Fibroblast of pulmonary artery (primary cell): ENCODE data around the gene ALKBH1.

Experiments
- DNase-seq: peaks from one replicate; pipeline ENCODE4 v3.0.0-alpha.2; 2010; ENCODE audit warnings: low read depth
- H3K4me3 ChIP-seq: replicated peaks from 2 replicates; pipeline ENCODE4 v1.5.1; 2011; ENCODE audit warnings: low read depth, mild to moderate bottlenecking, control low read depth, low read length, moderate library complexity
- CTCF ChIP-seq: IDR thresholded peaks from 2 replicates; pipeline ENCODE4 v1.5.1; 2011; ENCODE audit warnings: mild to moderate bottlenecking, control low read depth, low read length, inconsistent platforms; ENCODE audit errors: missing control alignments

ALKBH1 gene

GRCh38 chr14:77659831-77660230, 48.0 kb downstream of the ALKBH1 start:
- H3K4me3 ChIP-seq = no peak overlapping the region
- TF ChIP-seq CTCF = no peak
- no peak for DNase-seq

GRCh38 chr14:77657280-77657679, 50.5 kb downstream of the ALKBH1 start:
- no peak overlapping the region for H3K4me3 ChIP-seq
- DNase-seq = no peak
- no peak for TF ChIP-seq CTCF

GRCh38 chr14:77654001-77654441, 53.8 kb downstream of the ALKBH1 start:
- no peak overlapping the region for H3K4me3 ChIP-seq
- TF ChIP-seq CTCF = no peak
- no peak for DNase-seq

- TF ChIP-seq CTCF = no peak
- H3K4me3 ChIP-seq = no peak overlapping the region
- DNase-seq = peak; percentile 20
Measured at GRCh38 chr14:77649326-77649725, 58.5 kb downstream of the ALKBH1 start.

GRCh38 chr14:77648520-77649200, 59.2 kb downstream of the ALKBH1 start:
- no peak overlapping the region for H3K4me3 ChIP-seq
- no peak for DNase-seq
- TF ChIP-seq CTCF = no peak

GRCh38 chr14:77647853-77648252, 60.0 kb downstream of the ALKBH1 start:
- no peak for TF ChIP-seq CTCF
- no peak for DNase-seq

GRCh38 chr14:77646907-77647306, 60.9 kb downstream of the ALKBH1 start:
- no peak overlapping the region for H3K4me3 ChIP-seq
- no peak for TF ChIP-seq CTCF
- no peak for DNase-seq

More at GRCh38 chr14:77647853-77648252, 60.0 kb downstream of the ALKBH1 start:
- no peak overlapping the region for H3K4me3 ChIP-seq
